Measurements from ENCODE around the gene GRIK5. TPM values are rescaled to one million over a fixed set of nuclear protein-coding genes. Genes with fewer than 3 reads are reported as not detected.
A peak's percentile ranks its signal among the peaks of the same experiment; 100 is the strongest.

Gene GRIK5
- polyA plus RNA-seq, 1 donor (not counting 4 experiments of a cell fraction or from before 2014, with no cell fraction given) = 0.17 TPM

- no peak for DNase-seq (ENCODE audit: low read depth, low spot score)
- no peaks in the 10 kb centered on the region for H3K9me1 ChIP-seq (ENCODE audit: control insufficient read depth, extremely low read depth, insufficient read depth, low read length)
- H3K4me3 ChIP-seq (ENCODE audit: control insufficient read depth in 2 of 3, extremely low read depth in 1 of 3, insufficient read depth in 2 of 3, low read depth in 1 of 3, low read length in 3 of 3) = no peak overlapping the region
- no peaks in the 10 kb centered on the region for H4K20me1 ChIP-seq (ENCODE audit: control insufficient read depth, extremely low read depth, insufficient read depth, low read length)
- H3K27ac ChIP-seq (ENCODE audit: control insufficient read depth, insufficient read depth, low read length) = no peak overlapping the region
- FAIRE-seq = no peak
- H3K36me3 ChIP-seq (ENCODE audit: control insufficient read depth in 2 of 2, extremely low read depth in 1 of 2, insufficient read depth in 2 of 2, low read length in 2 of 2) = peaks cover 0 to 7% of the 10 kb centered on the region in 2 experiments
- TF ChIP-seq, protein P1, sequence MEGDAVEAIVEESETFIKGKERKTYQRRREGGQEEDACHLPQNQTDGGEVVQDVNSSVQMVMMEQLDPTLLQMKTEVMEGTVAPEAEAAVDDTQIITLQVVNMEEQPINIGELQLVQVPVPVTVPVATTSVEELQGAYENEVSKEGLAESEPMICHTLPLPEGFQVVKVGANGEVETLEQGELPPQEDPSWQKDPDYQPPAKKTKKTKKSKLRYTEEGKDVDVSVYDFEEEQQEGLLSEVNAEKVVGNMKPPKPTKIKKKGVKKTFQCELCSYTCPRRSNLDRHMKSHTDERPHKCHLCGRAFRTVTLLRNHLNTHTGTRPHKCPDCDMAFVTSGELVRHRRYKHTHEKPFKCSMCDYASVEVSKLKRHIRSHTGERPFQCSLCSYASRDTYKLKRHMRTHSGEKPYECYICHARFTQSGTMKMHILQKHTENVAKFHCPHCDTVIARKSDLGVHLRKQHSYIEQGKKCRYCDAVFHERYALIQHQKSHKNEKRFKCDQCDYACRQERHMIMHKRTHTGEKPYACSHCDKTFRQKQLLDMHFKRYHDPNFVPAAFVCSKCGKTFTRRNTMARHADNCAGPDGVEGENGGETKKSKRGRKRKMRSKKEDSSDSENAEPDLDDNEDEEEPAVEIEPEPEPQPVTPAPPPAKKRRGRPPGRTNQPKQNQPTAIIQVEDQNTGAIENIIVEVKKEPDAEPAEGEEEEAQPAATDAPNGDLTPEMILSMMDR (optimal IDR thresholded peaks at IDR 0.05 in 1 of 3, IDR thresholded peaks at IDR 0.05 in 1 of 3, conservative IDR thresholded peaks at IDR 0.05 in 1 of 3; ENCODE audit: extremely low read depth in 1 of 3, insufficient read depth in 2 of 3, low read length in 3 of 3) = peak; percentile 8 to 28 (median 28)
- TF ChIP-seq EZH2 (IDR thresholded peaks at IDR 0.05; ENCODE audit: low read length) = no peak
- no peak overlapping the region for H3K9ac ChIP-seq (ENCODE audit: control insufficient read depth, extremely low read depth, insufficient read depth, low read length)
- no peak overlapping the region for H3K4me2 ChIP-seq (ENCODE audit: control insufficient read depth, extremely low read depth, insufficient read depth, low read depth, low read length)
- no peak overlapping the region for H2AFZ ChIP-seq (ENCODE audit: control insufficient read depth, low read length)
- dilution Hi-C loops (cut with MboI; ENCODE audit: extremely low pct_ligation_motif_present, low sequenced_read_pairs) = no loop called here
- no peaks in the 10 kb centered on the region for H3K27me3 ChIP-seq (ENCODE audit: control insufficient read depth, extremely low read depth, insufficient read depth, low read length)
- H3K4me1 ChIP-seq (ENCODE audit: control insufficient read depth, extremely low read depth, insufficient read depth, low read length) = peaks cover 51% of the 10 kb centered on the region
- H3K9me3 ChIP-seq (ENCODE audit: control insufficient read depth, low read depth, low read length) = no peaks in the 10 kb centered on the region
- H3K79me2 ChIP-seq (ENCODE audit: control insufficient read depth, insufficient read depth, low read length) = no peaks in the 10 kb centered on the region
Observed at GRCh38 chr19:42116308-42117075, 46.5 kb upstream of the GRIK5 start.

- Histone ChIP-seq H3K4me1 (ENCODE audit: control insufficient read depth, extremely low read depth, insufficient read depth, low read length) (peaks cover 51% of the 10 kb centered on the region), H3K9me1 (ENCODE audit: control insufficient read depth, extremely low read depth, insufficient read depth, low read length) (no peaks in the 10 kb centered on the region), H3K9ac (ENCODE audit: control insufficient read depth, extremely low read depth, insufficient read depth, low read length) (no peak overlapping the region), H3K79me2 (ENCODE audit: control insufficient read depth, insufficient read depth, low read length) (no peaks in the 10 kb centered on the region), H3K9me3 (ENCODE audit: control insufficient read depth, low read depth, low read length) (no peaks in the 10 kb centered on the region), H3K36me3 (ENCODE audit: control insufficient read depth in 2 of 2, extremely low read depth in 1 of 2, insufficient read depth in 2 of 2, low read length in 2 of 2) (peaks cover 0 to 7% of the 10 kb centered on the region in 2 experiments), H3K4me3 (ENCODE audit: control insufficient read depth in 2 of 3, extremely low read depth in 1 of 3, insufficient read depth in 2 of 3, low read depth in 1 of 3, low read length in 3 of 3) (no peak overlapping the region), H3K27ac (ENCODE audit: control insufficient read depth, insufficient read depth, low read length) (no peak overlapping the region), H3K27me3 (ENCODE audit: control insufficient read depth, extremely low read depth, insufficient read depth, low read length) (no peaks in the 10 kb centered on the region), H3K4me2 (ENCODE audit: control insufficient read depth, extremely low read depth, insufficient read depth, low read depth, low read length) (no peak overlapping the region), H4K20me1 (ENCODE audit: control insufficient read depth, extremely low read depth, insufficient read depth, low read length) (no peaks in the 10 kb centered on the region), H2AFZ (ENCODE audit: control insufficient read depth, low read length) (no peak overlapping the region)
- dilution Hi-C loops (cut with MboI; ENCODE audit: extremely low pct_ligation_motif_present, low sequenced_read_pairs) = no loop called here
- TF ChIP-seq, protein P1 (optimal IDR thresholded peaks at IDR 0.05 in 1 of 3, IDR thresholded peaks at IDR 0.05 in 1 of 3, conservative IDR thresholded peaks at IDR 0.05 in 1 of 3; ENCODE audit: extremely low read depth in 1 of 3, insufficient read depth in 2 of 3, low read length in 3 of 3) = no peak
- no peak for TF ChIP-seq EZH2 (IDR thresholded peaks at IDR 0.05; ENCODE audit: low read length)
- DNase-seq (ENCODE audit: low read depth, low spot score) = no peak
- FAIRE-seq = no peak
Observed at GRCh38 chr19:42115705-42116104, 45.7 kb upstream of the GRIK5 start.
